ENCODE data around the gene CNGA4. TPM values are rescaled to one million over a fixed set of nuclear protein-coding genes. Genes with fewer than 3 reads are reported as not detected.

CNGA4 gene, protein sequence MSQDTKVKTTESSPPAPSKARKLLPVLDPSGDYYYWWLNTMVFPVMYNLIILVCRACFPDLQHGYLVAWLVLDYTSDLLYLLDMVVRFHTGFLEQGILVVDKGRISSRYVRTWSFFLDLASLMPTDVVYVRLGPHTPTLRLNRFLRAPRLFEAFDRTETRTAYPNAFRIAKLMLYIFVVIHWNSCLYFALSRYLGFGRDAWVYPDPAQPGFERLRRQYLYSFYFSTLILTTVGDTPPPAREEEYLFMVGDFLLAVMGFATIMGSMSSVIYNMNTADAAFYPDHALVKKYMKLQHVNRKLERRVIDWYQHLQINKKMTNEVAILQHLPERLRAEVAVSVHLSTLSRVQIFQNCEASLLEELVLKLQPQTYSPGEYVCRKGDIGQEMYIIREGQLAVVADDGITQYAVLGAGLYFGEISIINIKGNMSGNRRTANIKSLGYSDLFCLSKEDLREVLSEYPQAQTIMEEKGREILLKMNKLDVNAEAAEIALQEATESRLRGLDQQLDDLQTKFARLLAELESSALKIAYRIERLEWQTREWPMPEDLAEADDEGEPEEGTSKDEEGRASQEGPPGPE
- under 0.01 TPM in 1 of 2 replicates, not detected in the other for total RNA-seq

DNA sequence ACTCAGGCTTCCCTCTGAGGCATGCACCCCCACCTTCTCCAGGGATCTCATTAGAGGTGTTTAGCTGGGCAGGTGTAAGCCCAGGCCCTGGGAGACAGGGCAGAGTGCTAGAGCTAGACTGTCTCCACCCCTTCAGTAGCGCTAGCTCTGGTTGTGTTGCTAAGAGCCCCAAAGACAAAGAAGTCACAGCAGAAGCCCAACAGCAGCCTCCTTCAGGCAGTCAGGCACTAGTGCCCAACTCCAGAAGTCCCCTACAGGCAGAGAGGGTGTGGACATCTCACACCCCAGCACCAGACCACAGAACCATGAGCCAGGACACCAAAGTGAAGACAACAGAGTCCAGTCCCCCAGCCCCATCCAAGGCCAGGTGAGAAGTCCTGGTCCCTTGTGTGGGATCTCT lies at the start of gene CNGA4:
Gene CNGA4, plus strand, starts transcription at position 188 of the 400 bp plus-strand sequence. Its CDS starts 118 bp downstream, at position 306.

DNA sequence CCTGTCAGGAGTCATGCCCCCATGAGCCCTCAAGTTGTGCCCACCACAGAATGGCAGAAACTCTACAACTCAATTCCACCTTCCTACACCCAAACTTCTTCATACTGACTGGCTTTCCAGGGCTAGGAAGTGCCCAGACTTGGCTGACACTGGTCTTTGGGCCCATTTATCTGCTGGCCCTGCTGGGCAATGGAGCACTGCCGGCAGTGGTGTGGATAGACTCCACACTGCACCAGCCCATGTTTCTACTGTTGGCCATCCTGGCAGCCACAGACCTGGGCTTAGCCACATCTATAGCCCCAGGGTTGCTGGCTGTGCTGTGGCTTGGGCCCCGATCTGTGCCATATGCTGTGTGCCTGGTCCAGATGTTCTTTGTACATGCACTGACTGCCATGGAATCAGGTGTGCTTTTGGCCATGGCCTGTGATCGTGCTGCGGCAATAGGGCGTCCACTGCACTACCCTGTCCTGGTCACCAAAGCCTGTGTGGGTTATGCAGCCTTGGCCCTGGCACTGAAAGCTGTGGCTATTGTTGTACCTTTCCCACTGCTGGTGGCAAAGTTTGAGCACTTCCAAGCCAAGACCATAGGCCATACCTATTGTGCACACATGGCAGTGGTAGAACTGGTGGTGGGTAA lies 39.6 kb upstream of the CNGA4 start, which contains the start of gene OR52W1:
Gene OR52W1, plus strand, starts transcription at position 51 of the 637 bp plus-strand sequence. Its CDS starts 0 bp downstream, at position 51.

DNA sequence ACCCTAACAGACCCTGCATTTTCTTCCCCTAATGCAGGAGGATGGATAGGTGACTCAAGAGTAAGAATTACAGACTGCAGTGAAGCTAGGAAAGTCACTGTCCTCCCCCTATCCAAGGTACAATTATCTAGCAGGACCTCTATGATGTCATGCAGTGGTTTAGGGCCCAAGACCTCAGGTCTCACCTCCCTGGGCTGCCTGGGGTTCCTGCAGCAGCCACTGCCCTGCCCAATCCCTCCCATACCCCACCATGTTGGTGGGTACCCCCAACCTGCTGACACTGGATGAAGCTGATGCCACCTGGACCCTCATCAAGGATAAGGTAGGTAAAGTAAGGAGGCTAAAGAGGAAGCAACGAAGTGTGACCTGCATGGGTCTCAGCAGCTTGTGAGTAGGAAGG lies 33.5 kb upstream of the CNGA4 start, which contains the start of gene C11orf42:
Gene C11orf42, plus strand, starts transcription at position 192 of the 400 bp plus-strand sequence. Its CDS starts 59 bp downstream, at position 251.

DNA sequence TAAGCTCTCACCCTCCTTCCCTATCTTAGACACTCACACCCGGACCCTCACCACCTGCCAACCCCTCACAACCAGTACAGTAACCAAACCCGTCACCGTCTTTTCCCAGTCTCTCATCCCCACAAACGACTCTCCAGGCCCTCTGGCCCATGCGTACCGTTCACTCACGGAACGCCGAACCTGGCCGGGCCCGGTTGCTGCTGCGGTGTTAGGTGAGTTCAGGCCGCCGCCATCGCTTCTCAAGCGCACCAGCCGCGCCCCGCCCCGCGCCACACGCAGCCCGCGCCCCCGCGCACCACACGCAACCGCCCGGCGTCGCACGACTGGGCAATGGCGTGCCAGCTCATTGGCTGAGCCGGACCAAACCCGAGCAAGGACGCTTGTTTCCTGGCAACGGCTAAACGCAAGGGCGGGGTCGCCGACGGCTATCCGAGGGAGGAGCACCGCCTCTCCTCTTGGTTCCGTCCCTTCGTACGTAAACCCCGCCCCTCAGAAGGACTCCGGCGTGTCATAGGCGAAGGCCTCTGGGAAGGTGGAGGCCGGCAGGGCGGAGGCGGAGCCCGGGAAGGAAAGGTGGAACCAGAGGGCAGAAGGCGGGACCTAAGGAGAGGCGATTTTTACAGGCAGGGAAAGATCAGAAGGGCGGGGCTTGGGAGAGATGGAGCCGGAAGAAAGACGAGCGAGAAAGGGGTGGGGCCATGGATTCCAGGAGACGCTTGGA lies 4.3 kb upstream of the CNGA4 start, which contains the start of gene FHIP1B:
Gene FHIP1B, minus strand, starts transcription at position 250 of the 721 bp plus-strand sequence. CDS start 10,120 bp downstream, outside the sequence.

Other genes starting within 250 kb of the CNGA4 start
- gene OR56A4, start 232.1 kb upstream of the CNGA4 start, total RNA-seq = not detected in 2 replicates
- gene OR56A1, start 208.3 kb upstream of the CNGA4 start, total RNA-seq = under 0.01 TPM in 1 of 2 replicates, not detected in the other
- gene OR56B4, start 131.4 kb upstream of the CNGA4 start, total RNA-seq = not detected in 2 replicates
- gene OR52B2, start 68.8 kb upstream of the CNGA4 start, total RNA-seq = not detected in 2 replicates
- gene OR52W1, start 39.9 kb upstream of the CNGA4 start, total RNA-seq = not detected in 2 replicates
- gene C11orf42, start 33.5 kb upstream of the CNGA4 start, total RNA-seq = not detected in 2 replicates
- gene FHIP1B, start 4.5 kb upstream of the CNGA4 start, total RNA-seq = 6.2 and 8.4 TPM in 2 replicates
- not detected in 2 replicates for gene CCKBR, start 20.7 kb downstream of the CNGA4 start, total RNA-seq
- 135 and 389 TPM in 2 replicates for gene CAVIN3, start 81.4 kb downstream of the CNGA4 start, total RNA-seq
- gene SMPD1, start 151.4 kb downstream of the CNGA4 start, total RNA-seq = 11.0 and 17.5 TPM in 2 replicates
- gene APBB1, start 180.0 kb downstream of the CNGA4 start, total RNA-seq = 46.1 and 47.3 TPM in 2 replicates
- gene HPX, start 201.9 kb downstream of the CNGA4 start, total RNA-seq = not detected in 2 replicates
- gene TRIM3, start 234.9 kb downstream of the CNGA4 start, total RNA-seq = 15.6 and 18.8 TPM in 2 replicates
- 51.2 and 56.5 TPM in 2 replicates for gene ARFIP2, start 242.2 kb downstream of the CNGA4 start, total RNA-seq
- gene TIMM10B, start 242.4 kb downstream of the CNGA4 start, total RNA-seq = 28.4 and 38.7 TPM in 2 replicates